Stomach smooth muscle (tissue), 2 donors: Measurements from ENCODE around the gene DYRK1A.

Experiments
- H3K27ac ChIP-seq: one replicate; pipeline ENCODE4 v1.7.0; 2013; ENCODE audit warnings: mild to moderate bottlenecking, low read length, inconsistent platforms
- H3K27me3 ChIP-seq, 2 donors: one replicate each; pipeline ENCODE4 v1.7.0; 2013; ENCODE audit warnings: low read length in 2 of 2; ENCODE audit not compliant: insufficient read depth in 2 of 2, control insufficient read depth in 1 of 2
- H3K36me3 ChIP-seq, 2 donors: one replicate each; pipeline ENCODE4 v1.7.0; 2013; ENCODE audit warnings: low read length in 2 of 2; ENCODE audit not compliant: control insufficient read depth in 2 of 2, insufficient read depth in 2 of 2
- H3K4me1 ChIP-seq: one replicate; pipeline ENCODE4 v1.7.0; 2013; ENCODE audit warnings: low read length; ENCODE audit not compliant: control insufficient read depth, insufficient read depth
- H3K4me3 ChIP-seq, 2 donors: one replicate each; pipeline ENCODE4 v1.7.0; 2013; ENCODE audit warnings: low read length in 2 of 2
- H3K9ac ChIP-seq, 2 donors: one replicate each; pipeline ENCODE4 v1.7.0; 2013; ENCODE audit warnings: low read length in 2 of 2, mild to moderate bottlenecking in 1 of 2
- H3K9me3 ChIP-seq, 2 donors: one replicate each; pipeline ENCODE4 v1.7.0; 2013; ENCODE audit warnings: low read length in 2 of 2; ENCODE audit not compliant: control insufficient read depth in 2 of 2
- donor health status: healthy.
- donor health status: Pancreatic carcinoma.

DYRK1A gene

GRCh38 chr21:37568916-37569315, 202.3 kb downstream of the DYRK1A start:
- H3K4me3 ChIP-seq = no peak overlapping the region
- H3K4me1 ChIP-seq = peaks cover 10% of the 10 kb centered on the region
- no peak overlapping the region for H3K27ac ChIP-seq

GRCh38 chr21:37571442-37571841, 204.9 kb downstream of the DYRK1A start:
- Histone ChIP-seq H3K27ac (no peak overlapping the region), H3K4me3 (no peak overlapping the region), H3K36me3 (no peaks in the 10 kb centered on the region), H3K4me1 (no peaks in the 10 kb centered on the region), H3K9me3 (no peaks in the 10 kb centered on the region), H3K27me3 (peaks cover 0 to 3% of the 10 kb centered on the region in 2 donors), H3K9ac (no peak overlapping the region)

More at GRCh38 chr21:37568916-37569315, 202.3 kb downstream of the DYRK1A start:
- no peaks in the 10 kb centered on the region for H3K36me3 ChIP-seq
- peaks cover 0 to 3% of the 10 kb centered on the region in 2 donors for H3K27me3 ChIP-seq
- no peak overlapping the region for H3K9ac ChIP-seq
- no peaks in the 10 kb centered on the region for H3K9me3 ChIP-seq

DNA sequence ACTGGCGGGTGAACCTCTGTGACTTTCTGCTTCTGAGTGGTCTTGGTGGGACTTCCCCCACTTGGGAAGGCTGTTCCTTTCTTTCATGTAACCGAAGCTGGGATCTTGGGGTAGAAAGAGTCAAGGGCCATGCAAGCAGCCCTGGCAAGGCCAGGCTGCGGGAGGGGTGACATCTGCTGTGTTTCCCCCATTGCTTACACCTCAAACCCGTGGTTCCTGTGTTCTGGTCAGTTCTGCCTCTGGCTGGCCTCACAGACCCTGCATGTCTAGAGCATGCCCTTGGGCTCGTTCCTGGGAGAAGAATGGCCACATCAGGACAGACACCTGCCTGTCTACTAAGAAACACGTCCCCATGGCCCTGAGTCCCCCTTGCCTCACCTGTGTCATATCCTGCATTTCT, 207.7 kb downstream of the DYRK1A start:
- H3K27ac ChIP-seq = no peak overlapping the region
- H3K4me1 ChIP-seq = no peaks in the 10 kb centered on the region
- no peak overlapping the region for H3K9ac ChIP-seq
- H3K9me3 ChIP-seq = peaks cover 0 to 10% of the 10 kb centered on the region in 2 donors
- no peak overlapping the region for H3K4me3 ChIP-seq
- H3K36me3 ChIP-seq = no peaks in the 10 kb centered on the region
- peaks cover 0 to 3% of the 10 kb centered on the region in 2 donors for H3K27me3 ChIP-seq

- Histone ChIP-seq H3K4me1 (no peaks in the 10 kb centered on the region), H3K27ac (no peak overlapping the region), H3K4me3 (no peak overlapping the region), H3K27me3 (peaks cover 0 to 3% of the 10 kb centered on the region in 2 donors), H3K9ac (no peak overlapping the region), H3K36me3 (no peaks in the 10 kb centered on the region), H3K9me3 (peaks cover 0 to 10% of the 10 kb centered on the region in 2 donors)
Observed at GRCh38 chr21:37574751-37575150, 208.2 kb downstream of the DYRK1A start.

DNA sequence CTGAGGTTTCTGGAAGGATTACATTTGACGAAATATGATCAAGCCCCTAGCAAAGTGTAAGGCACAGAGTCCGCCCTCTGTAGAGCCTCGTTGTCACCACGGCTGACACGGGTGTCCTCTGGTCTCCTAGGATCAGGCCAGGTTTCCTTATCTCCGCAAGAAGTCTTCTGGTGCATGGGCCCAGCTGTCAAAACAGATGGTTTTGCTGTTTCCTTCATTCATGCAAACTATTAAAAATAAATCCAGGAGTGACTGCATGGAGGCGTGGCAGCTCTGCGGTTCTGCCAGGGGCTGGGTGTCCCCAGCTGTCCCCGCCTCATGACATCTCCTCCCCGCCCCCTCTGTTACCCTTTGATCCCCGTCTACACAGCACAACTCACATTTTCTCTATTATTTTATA, 209.0 kb downstream of the DYRK1A start:
- no peak overlapping the region for H3K9ac ChIP-seq
- H3K4me1 ChIP-seq = no peaks in the 10 kb centered on the region
- H3K27me3 ChIP-seq = peaks cover 0 to 3% of the 10 kb centered on the region in 2 donors
- no peaks in the 10 kb centered on the region for H3K36me3 ChIP-seq
- H3K4me3 ChIP-seq = no peak overlapping the region
- H3K9me3 ChIP-seq = peaks cover 0 to 10% of the 10 kb centered on the region in 2 donors
- H3K27ac ChIP-seq = no peak overlapping the region
